Neural progenitor cell (in vitro differentiated cells): ENCODE results near the gene SUPT3H.

ENCODE experiments used
- EZH2 ChIP-seq: fragments of 200-600 bp; sonication (generic); IDR thresholded peaks from 2 replicates; pipeline ENCODE4 v1.6.1; 2017; ENCODE audit warnings: antibody characterized with exemption, mild to moderate bottlenecking, moderate library complexity
- EZH2phosphoT487 ChIP-seq: fragments of 200-600 bp; sonication (generic); IDR thresholded peaks from 2 replicates; pipeline ENCODE4 v1.6.1; 2017; ENCODE audit warnings: antibody characterized with exemption
- TF ChIP-seq, protein P1 (sequence below): fragments of 200-600 bp; sonication (generic); IDR thresholded peaks from 2 replicates; pipeline ENCODE4 v1.5.1; 2017; ENCODE audit warnings: antibody characterized with exemption, mild to moderate bottlenecking

- TF ChIP-seq, protein P1, sequence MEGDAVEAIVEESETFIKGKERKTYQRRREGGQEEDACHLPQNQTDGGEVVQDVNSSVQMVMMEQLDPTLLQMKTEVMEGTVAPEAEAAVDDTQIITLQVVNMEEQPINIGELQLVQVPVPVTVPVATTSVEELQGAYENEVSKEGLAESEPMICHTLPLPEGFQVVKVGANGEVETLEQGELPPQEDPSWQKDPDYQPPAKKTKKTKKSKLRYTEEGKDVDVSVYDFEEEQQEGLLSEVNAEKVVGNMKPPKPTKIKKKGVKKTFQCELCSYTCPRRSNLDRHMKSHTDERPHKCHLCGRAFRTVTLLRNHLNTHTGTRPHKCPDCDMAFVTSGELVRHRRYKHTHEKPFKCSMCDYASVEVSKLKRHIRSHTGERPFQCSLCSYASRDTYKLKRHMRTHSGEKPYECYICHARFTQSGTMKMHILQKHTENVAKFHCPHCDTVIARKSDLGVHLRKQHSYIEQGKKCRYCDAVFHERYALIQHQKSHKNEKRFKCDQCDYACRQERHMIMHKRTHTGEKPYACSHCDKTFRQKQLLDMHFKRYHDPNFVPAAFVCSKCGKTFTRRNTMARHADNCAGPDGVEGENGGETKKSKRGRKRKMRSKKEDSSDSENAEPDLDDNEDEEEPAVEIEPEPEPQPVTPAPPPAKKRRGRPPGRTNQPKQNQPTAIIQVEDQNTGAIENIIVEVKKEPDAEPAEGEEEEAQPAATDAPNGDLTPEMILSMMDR: no peak
- TF ChIP-seq EZH2phosphoT487 (no peak), EZH2 (no peak)
These were observed 580.0 kb downstream of the SUPT3H start for GRCh38 chr6:44797746-44798145.
